Retinal pigment epithelial cell (primary cell): ENCODE results near the gene AFF3.

Experiments used
- DNase-seq: peaks from one replicate; pipeline ENCODE4 v3.0.0-alpha.2; 2010; ENCODE audit warnings: low read depth
- H3K4me3 ChIP-seq: 2 replicates; pipeline ENCODE4 v1.5.1; 2011; ENCODE audit warnings: mild to moderate bottlenecking, low read length, control low read depth, moderate library complexity
- CTCF ChIP-seq: conservative IDR thresholded peaks from 2 replicates; pipeline ENCODE4 v1.5.1; 2011; ENCODE audit warnings: low read depth, low read length, control low read depth, inconsistent platforms

Gene AFF3

GRCh38 chr2:100042562-100042961, 99.8 kb downstream of the AFF3 start:
- no peak for TF ChIP-seq CTCF
- DNase-seq: no peak
- H3K4me3 ChIP-seq: no peak overlapping the region

GRCh38 chr2:100041946-100042345, 100.4 kb downstream of the AFF3 start:
- DNase-seq: no peak
- no peak for TF ChIP-seq CTCF
- H3K4me3 ChIP-seq: no peak overlapping the region

DNA sequence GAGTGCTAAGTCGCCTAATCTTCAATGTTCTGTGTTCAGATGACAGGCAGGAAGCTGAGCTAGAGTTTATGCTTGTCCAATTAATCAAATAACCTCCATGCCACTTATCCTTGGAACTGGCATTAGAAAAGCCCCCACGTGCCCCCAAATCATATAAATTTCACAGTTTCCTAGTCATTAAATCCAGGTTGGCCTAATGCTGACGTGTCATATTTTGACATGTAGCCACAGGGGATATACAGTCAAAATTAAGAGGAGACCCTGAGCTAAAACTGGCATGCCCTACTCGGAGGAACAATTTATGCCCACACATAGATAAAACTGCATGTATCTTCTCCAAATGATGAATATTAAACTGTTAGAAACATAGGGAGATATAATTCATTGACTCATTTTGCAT, 101.0 kb downstream of the AFF3 start:
- H3K4me3 ChIP-seq: no peak overlapping the region
- TF ChIP-seq CTCF: no peak
- DNase-seq: no peak

- no peak overlapping the region for H3K4me3 ChIP-seq
- DNase-seq: no peak
- TF ChIP-seq CTCF: no peak
Measured at GRCh38 chr2:100040906-100041305, 101.5 kb downstream of the AFF3 start.

GRCh38 chr2:100039291-100039980, 103.0 kb downstream of the AFF3 start:
- no peak for DNase-seq
- no peak overlapping the region for H3K4me3 ChIP-seq
- TF ChIP-seq CTCF: no peak

GRCh38 chr2:100038011-100038410, 104.4 kb downstream of the AFF3 start:
- DNase-seq: no peak
- TF ChIP-seq CTCF: no peak
- H3K4me3 ChIP-seq: no peak overlapping the region

DNA sequence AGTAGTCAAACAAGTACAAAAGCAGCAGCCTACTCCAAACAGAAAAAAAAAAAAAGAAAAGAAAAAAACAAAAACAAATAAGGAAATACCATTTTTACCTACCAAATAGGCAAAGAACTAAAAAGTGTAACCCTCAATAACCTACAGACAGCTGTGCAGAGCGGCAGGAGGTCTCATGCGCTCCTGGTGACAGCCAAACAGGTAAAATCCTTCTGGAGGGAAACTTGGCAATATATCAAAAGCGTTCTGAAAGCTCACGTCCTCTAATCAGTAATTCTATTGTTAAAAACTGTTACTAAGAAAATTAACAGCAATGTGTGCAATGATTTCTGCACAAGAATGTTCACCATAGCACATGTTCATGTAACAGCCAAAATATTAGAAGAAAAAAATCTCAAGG, 105.6 kb downstream of the AFF3 start:
- no peak for DNase-seq
- TF ChIP-seq CTCF: no peak

More for the DNA sequence above, 105.6 kb downstream of the AFF3 start:
- no peak overlapping the region for H3K4me3 ChIP-seq
